RPMI7951 (cell line): Measurements from ENCODE around the gene CBL. TPM values are rescaled to one million over a fixed set of nuclear protein-coding genes. Genes with fewer than 3 reads are reported as not detected.

Source experiments
- DNase-seq: peaks from one replicate; pipeline ENCODE4 v3.0.0-alpha.2; 2012; ENCODE audit warnings: low read depth
- total RNA-seq: library from RNA; depleted of rRNA; stranded (reverse); fragments of >200 nt; shearing (Covaris generic); gene quantifications from 2 replicates; pipeline ENCODE4 v1.2.3, GENCODE V29; 2014; rRNA removed

Gene CBL
- total RNA-seq, 1 experiment from 2014 or later, result 14.1 TPM

DNA sequence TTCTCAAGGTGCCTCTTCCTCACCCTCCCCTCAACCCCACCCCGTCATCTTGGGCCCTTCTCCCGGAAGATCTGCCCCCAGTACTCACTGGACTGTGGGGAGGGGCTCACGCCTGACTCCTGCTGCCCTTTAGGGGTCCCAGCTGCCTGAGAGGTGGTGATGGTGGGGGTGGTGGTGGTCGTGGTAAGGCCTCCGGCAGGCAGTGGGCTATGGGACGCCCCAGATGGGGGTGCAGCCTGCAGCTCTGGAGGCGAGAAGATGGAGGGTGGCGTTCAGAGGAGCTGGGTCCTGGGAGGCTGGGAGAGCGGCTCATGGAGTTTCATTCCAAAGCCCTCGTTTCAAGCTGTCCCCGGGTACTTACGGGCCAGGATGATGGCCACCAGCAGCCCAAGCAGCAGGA lies 139.5 kb downstream of the CBL start:
- no peak for DNase-seq

DNA sequence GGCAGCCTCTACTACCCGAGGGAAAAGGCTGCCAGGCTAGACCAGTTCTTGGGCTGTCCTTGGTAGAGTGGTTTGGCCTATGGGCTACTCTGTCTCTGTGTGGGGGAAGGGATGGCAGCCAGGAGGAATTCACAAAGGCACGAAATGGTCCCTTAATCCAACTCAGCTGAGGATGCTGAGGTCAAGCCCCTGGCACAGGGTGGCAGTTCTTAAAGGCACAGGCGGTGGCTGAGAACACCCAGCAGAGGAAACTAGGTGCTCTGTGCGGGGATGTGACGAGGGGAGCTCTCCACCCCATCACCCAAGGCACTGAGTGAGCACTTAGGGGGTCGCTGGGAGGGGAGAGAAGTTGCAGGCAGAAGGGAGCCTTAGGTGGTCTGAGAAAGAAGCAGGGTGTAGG lies 140.5 kb downstream of the CBL start, which contains the start of gene MFRP:
MFRP (minus strand) TSS at position 101 of the 400 bp plus-strand sequence. CDS start 192 bp downstream, outside the sequence.
- DNase-seq, result no peak

GRCh38 chr11:119347242-119347641 lies 141.1 kb downstream of the CBL start:
- DNase-seq, result peak; percentile 35

DNA sequence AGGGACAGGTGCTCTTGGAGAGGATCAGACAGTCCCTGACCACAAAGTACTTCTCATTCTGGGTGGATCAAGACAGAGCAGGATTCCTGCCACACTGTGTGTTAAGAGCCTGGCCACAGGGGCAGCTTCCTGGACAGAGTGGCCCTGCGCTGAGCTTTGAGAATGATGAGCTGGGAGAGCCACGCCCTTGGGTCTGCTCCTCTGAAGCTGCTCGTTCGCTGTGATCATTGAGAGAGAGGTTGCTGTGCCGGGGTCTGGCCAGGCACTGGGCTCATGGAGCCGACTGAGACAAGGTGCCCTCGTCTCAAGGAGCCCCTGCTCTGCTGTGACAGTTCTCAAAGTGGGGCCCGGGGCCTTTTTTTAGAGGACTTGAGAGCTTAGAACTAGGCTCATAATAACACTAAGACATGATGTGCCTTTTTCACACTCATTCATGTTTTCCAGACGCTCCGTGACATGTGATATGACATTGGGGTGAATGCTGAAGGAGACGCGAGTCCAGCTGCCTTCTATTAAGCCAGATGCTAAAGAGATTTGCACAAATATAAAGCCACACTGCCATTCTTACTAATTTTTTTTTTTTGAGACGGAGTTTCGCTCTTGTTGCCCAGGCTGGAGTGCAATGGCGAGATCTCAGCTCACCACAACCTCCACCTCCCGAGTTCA lies 141.9 kb downstream of the CBL start:
- no peak for DNase-seq

DNA sequence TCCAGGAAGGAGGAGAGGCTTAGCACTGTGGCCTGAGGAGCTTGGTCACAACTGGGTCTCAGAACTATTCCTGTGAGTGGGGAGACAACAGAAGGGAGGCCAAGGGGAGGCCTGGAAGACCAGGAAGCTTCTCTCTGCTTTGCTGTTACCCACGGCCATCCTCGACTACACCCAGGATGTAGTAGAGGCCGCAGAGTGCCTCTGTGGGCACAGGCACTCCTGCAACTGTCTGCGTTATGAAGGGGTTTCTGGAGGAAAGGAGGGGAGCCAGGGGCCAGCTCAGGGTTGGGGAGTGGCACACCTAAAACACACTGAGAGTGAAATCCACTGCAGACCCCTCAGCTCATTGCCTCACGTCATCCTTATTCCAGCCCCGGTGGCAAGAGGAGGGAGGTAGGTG lies 144.2 kb downstream of the CBL start:
- DNase-seq, result no peak

GRCh38 chr11:119351232-119351631 lies 145.1 kb downstream of the CBL start:
- DNase-seq, result no peak

GRCh38 chr11:119352857-119353260 lies 146.7 kb downstream of the CBL start:
- DNase-seq, result peak; percentile 41

GRCh38 chr11:119355091-119355843 lies 149.1 kb downstream of the CBL start:
- DNase-seq, result no peak

DNA sequence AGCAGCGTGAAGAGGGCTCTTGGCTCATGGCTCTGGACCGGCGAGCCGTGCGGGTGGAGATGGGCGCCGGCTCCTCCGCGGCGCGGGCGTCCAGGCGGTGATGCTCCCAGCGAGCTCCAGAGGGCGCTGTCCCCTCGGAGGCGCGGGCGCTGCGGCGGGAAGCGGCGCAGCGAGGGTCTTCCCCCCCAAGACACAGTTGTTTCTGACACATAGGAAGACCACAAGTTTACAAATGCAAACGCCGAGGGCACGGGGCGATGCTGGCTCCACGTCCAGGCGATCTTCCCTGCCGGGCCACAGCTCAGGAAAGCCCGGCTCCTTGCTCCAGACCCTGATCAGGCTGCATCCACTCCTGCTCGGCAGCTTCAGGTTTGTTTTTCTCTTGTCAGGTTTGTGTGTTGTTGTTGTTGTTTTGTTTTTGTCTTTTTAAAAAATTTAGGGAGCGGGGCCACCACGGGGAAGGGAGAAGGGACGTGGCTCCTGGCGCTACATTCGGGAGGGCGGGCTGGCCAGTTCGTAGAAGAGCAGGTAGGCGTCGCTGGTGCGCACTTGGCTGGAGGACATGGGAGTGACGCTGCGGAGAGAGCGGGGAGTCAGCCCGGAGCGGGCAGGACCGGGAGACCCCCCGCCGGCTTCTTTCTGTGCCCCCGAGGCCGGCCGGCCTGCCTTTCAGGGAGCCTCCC lies 150.4 kb downstream of the CBL start:
- DNase-seq, result no peak

- no peak for DNase-seq
These were observed 150.9 kb downstream of the CBL start for GRCh38 chr11:119357074-119357473.

Other genes starting within 250 kb of the CBL start
- gene FOXR1, start 234.6 kb upstream of the CBL start, total RNA-seq, result not detected in 2 replicates
- 7.2 and 8.1 TPM in 2 replicates for gene CENATAC, start 208.2 kb upstream of the CBL start, total RNA-seq
- 2,312 and 2,810 TPM in 2 replicates for gene RPS25, start 188.0 kb upstream of the CBL start, total RNA-seq
- 135 and 150 TPM in 2 replicates for gene TRAPPC4, start 187.6 kb upstream of the CBL start, total RNA-seq
- 18.6 and 19.7 TPM in 2 replicates for gene SLC37A4, start 175.5 kb upstream of the CBL start, total RNA-seq
- gene HYOU1, start 149.1 kb upstream of the CBL start, total RNA-seq, result 106 and 115 TPM in 2 replicates
- 19.1 and 24.6 TPM in 2 replicates for gene VPS11, start 138.5 kb upstream of the CBL start, total RNA-seq
- 14.3 and 17.1 TPM in 2 replicates for gene HMBS, start 121.5 kb upstream of the CBL start, total RNA-seq
- gene DPAGT1, start 104.5 kb upstream of the CBL start, total RNA-seq, result 41.6 and 44.0 TPM in 2 replicates
- 3.2 and 4.8 TPM in 2 replicates for gene C2CD2L, start 99.0 kb upstream of the CBL start, total RNA-seq
- gene HINFP, start 84.8 kb upstream of the CBL start, total RNA-seq, result 13.2 and 16.5 TPM in 2 replicates
- gene ABCG4, start 57.3 kb upstream of the CBL start, total RNA-seq, result 0.20 and 0.24 TPM in 2 replicates
- gene NLRX1, start 37.6 kb upstream of the CBL start, total RNA-seq, result 4.9 and 5.6 TPM in 2 replicates
- gene NHERF4, start 20.9 kb upstream of the CBL start, total RNA-seq, result not detected in 2 replicates
- 57.2 and 91.7 TPM in 2 replicates for gene MCAM, start 110.8 kb downstream of the CBL start, total RNA-seq
- gene RNF26, start 128.2 kb downstream of the CBL start, total RNA-seq, result 9.0 and 9.1 TPM in 2 replicates
- gene C1QTNF5, start 134.5 kb downstream of the CBL start, total RNA-seq, result 2.3 and 4.4 TPM in 2 replicates
- gene MFRP, start 140.4 kb downstream of the CBL start, total RNA-seq, result not detected in 2 replicates
- gene USP2, start 175.4 kb downstream of the CBL start, total RNA-seq, result 0.24 and 0.49 TPM in 2 replicates
- 949 and 1,053 TPM in 2 replicates for gene THY1, start 216.8 kb downstream of the CBL start, total RNA-seq